ENCODE measurements around the gene PRRX1.

PRRX1 gene

DNA sequence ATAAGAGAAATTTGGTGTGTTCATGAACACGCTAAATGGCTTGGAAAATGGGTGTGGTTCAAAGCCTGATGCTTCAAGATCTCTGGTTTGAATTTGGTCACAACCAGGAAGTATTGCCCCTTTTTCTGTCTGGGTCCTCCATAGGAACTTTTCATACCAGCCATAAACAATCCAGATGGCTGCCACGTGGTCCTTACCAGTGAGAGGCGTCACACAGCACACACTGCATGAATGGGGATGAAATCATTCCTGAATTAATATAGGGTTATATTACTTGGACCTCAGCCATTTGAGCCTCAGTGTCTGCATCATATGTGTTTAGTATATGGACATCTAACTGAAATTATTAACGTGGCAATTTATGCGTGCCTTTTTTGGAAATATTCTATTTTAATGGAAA is 64.0 kb downstream of the PRRX1 start:
- H3K9me3 ChIP-seq (ENCODE audit: control insufficient read depth, insufficient read depth, low read depth, low read length): no peaks in the 10 kb centered on the region
- H3K9ac ChIP-seq (ENCODE audit: low read length): no peak overlapping the region
- H3K4me1 ChIP-seq (ENCODE audit: control insufficient read depth, insufficient read depth, low read length): no peaks in the 10 kb centered on the region
- H3K36me3 ChIP-seq (ENCODE audit: control insufficient read depth, insufficient read depth, low read length): no peaks in the 10 kb centered on the region
- H3K27ac ChIP-seq (ENCODE audit: low read depth, low read length): no peak overlapping the region
- no peaks in the 10 kb centered on the region for H3K27me3 ChIP-seq (ENCODE audit: control insufficient read depth, insufficient read depth, low read length)
- H3K4me3 ChIP-seq (ENCODE audit: low read depth, low read length): no peak overlapping the region

DNA sequence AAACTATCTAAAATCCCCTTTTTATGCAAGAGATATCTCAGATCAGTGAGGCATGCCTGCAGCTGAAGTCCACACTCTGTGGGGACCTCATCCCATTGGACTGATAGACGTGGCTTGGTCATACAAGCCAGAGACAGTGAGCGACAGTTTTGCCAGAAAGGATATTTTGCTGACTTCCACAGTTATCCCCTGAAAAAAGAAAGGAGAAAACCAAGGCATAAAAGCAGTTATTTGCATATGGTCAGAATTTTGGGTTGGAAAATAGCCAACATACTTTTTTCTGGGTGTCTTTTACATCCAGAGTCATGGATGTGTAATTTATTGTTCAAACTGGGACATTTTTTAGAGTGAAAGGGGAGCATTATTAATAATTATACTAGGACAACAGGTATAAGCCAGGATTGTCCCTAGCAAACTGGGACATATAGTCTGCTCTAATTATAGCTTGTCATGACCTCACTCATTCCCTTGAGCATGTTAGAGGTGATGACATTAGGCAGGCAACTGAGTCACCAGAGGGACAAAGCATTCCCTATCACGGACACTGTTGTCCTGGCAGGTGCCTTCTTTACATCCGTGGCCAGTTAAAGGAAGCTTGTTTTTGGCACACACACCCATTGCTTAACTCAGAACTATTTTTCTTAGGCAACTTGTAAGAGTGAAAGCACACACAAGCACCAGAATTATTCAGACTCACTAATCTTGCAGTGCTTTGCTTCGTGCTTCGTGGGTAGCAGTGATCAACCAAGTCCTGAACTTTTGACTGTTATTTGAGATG is 65.5 kb downstream of the PRRX1 start:
- no peaks in the 10 kb centered on the region for H3K36me3 ChIP-seq (ENCODE audit: control insufficient read depth, insufficient read depth, low read length)
- no peak overlapping the region for H3K27ac ChIP-seq (ENCODE audit: low read depth, low read length)
- no peak overlapping the region for H3K9ac ChIP-seq (ENCODE audit: low read length)
- no peaks in the 10 kb centered on the region for H3K27me3 ChIP-seq (ENCODE audit: control insufficient read depth, insufficient read depth, low read length)
- no peaks in the 10 kb centered on the region for H3K9me3 ChIP-seq (ENCODE audit: control insufficient read depth, insufficient read depth, low read depth, low read length)
- no peak overlapping the region for H3K4me3 ChIP-seq (ENCODE audit: low read depth, low read length)
- no peaks in the 10 kb centered on the region for H3K4me1 ChIP-seq (ENCODE audit: control insufficient read depth, insufficient read depth, low read length)

DNA sequence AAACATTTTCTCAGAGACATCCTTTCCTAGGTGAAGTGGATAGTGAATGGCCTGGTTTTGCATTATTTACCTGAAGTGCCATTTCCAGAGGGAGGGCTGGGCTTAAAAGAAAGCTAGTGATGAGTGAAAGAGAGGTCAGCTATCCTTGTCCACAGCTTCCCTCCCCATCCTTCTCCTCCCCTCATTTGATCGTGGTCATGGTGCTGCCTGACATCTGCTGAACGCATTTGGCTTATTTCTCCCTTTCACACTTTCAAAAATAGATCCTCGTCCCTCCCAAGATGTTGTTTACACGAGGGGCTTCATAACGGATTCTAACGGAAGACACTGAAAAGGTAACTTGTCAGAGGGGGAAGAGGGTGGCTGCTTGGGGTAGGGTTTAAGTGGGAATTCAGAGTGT is 66.1 kb downstream of the PRRX1 start:
- Histone ChIP-seq H3K4me1 (ENCODE audit: control insufficient read depth, insufficient read depth, low read length) (no peaks in the 10 kb centered on the region), H3K36me3 (ENCODE audit: control insufficient read depth, insufficient read depth, low read length) (no peaks in the 10 kb centered on the region), H3K9ac (ENCODE audit: low read length) (no peak overlapping the region), H3K4me3 (ENCODE audit: low read depth, low read length) (no peak overlapping the region), H3K27me3 (ENCODE audit: control insufficient read depth, insufficient read depth, low read length) (no peaks in the 10 kb centered on the region), H3K27ac (ENCODE audit: low read depth, low read length) (no peak overlapping the region), H3K9me3 (ENCODE audit: control insufficient read depth, insufficient read depth, low read depth, low read length) (no peaks in the 10 kb centered on the region)

DNA sequence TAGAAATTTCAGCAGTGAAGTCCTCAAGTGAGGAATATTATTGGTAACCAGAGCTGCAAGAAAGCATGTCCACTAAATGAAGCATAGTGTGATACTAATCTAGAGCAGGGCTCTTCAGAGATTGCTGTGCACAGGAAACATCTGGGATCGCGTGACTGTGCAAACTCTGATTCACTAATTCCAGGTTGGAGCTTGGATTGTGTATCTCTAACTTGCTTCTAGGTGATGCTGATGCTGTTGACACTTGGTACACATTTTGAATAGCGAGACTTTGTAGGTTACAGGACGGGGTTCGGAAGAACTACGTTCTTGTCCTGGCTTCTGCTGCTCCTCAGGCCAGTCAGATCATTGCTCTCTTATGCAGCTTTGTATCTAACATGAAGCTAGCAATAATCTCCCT is 66.5 kb downstream of the PRRX1 start:
- H3K27me3 ChIP-seq (ENCODE audit: control insufficient read depth, insufficient read depth, low read length): no peaks in the 10 kb centered on the region
- H3K27ac ChIP-seq (ENCODE audit: low read depth, low read length): no peak overlapping the region
- no peak overlapping the region for H3K9ac ChIP-seq (ENCODE audit: low read length)
- H3K4me1 ChIP-seq (ENCODE audit: control insufficient read depth, insufficient read depth, low read length): no peaks in the 10 kb centered on the region
- H3K4me3 ChIP-seq (ENCODE audit: low read depth, low read length): no peak overlapping the region
- H3K9me3 ChIP-seq (ENCODE audit: control insufficient read depth, insufficient read depth, low read depth, low read length): no peaks in the 10 kb centered on the region
- H3K36me3 ChIP-seq (ENCODE audit: control insufficient read depth, insufficient read depth, low read length): no peaks in the 10 kb centered on the region

DNA sequence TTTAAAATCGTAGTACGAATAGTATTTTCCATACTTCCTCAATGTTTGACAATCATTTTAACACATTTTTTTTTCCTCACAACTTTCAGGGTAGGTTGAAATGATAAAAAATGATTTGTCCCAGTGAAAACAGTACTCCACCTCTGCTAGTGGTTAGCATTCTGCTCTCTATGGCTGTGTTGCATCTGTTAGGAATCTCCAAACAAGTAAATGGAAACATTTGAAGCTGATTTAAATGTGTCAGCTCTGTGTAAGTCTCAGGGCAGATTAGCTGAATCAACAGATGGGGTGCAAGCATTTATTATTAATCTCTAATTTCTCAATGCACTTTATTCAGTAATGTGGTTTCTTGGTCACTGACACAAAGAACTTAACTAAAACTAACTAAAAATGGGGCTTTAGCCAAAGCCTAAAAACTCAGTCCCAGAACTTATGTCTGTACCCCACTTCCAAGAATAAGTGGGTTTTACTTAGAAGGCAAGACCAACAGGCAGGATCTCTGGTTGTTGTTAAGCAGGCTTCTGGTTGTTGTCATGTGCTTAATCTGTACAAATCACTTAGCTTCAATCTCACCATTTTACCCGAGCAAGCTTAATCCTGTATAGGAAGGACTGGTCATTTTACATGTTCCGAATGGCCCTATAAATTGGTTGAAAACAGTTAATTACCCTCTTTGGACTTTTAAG is 67.8 kb downstream of the PRRX1 start:
- Histone ChIP-seq H3K4me1 (ENCODE audit: control insufficient read depth, insufficient read depth, low read length) (no peaks in the 10 kb centered on the region), H3K27me3 (ENCODE audit: control insufficient read depth, insufficient read depth, low read length) (no peaks in the 10 kb centered on the region), H3K27ac (ENCODE audit: low read depth, low read length) (no peak overlapping the region), H3K36me3 (ENCODE audit: control insufficient read depth, insufficient read depth, low read length) (no peaks in the 10 kb centered on the region), H3K9me3 (ENCODE audit: control insufficient read depth, insufficient read depth, low read depth, low read length) (no peaks in the 10 kb centered on the region), H3K9ac (ENCODE audit: low read length) (no peak overlapping the region), H3K4me3 (ENCODE audit: low read depth, low read length) (no peak overlapping the region)

DNA sequence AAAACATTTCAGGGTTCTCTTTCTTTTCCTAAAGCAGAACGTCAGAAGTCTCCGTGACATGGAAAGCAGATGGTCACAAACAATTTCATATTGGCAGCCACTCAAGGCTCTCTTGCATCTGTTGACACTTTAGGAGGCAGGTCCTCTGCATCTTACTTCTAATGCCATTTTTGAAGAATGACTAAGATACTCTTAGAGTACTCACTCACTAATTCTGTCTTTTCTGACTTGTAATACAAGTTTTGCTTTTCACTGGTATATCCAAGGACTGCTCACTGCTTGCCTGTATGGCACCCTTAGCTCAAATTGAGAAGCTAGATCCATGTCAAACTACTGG is 68.3 kb downstream of the PRRX1 start:
- no peak overlapping the region for H3K27ac ChIP-seq (ENCODE audit: low read depth, low read length)
- H3K4me3 ChIP-seq (ENCODE audit: low read depth, low read length): no peak overlapping the region
- no peaks in the 10 kb centered on the region for H3K27me3 ChIP-seq (ENCODE audit: control insufficient read depth, insufficient read depth, low read length)
- no peak overlapping the region for H3K9ac ChIP-seq (ENCODE audit: low read length)
- H3K36me3 ChIP-seq (ENCODE audit: control insufficient read depth, insufficient read depth, low read length): no peaks in the 10 kb centered on the region
- no peaks in the 10 kb centered on the region for H3K9me3 ChIP-seq (ENCODE audit: control insufficient read depth, insufficient read depth, low read depth, low read length)
- no peaks in the 10 kb centered on the region for H3K4me1 ChIP-seq (ENCODE audit: control insufficient read depth, insufficient read depth, low read length)

DNA sequence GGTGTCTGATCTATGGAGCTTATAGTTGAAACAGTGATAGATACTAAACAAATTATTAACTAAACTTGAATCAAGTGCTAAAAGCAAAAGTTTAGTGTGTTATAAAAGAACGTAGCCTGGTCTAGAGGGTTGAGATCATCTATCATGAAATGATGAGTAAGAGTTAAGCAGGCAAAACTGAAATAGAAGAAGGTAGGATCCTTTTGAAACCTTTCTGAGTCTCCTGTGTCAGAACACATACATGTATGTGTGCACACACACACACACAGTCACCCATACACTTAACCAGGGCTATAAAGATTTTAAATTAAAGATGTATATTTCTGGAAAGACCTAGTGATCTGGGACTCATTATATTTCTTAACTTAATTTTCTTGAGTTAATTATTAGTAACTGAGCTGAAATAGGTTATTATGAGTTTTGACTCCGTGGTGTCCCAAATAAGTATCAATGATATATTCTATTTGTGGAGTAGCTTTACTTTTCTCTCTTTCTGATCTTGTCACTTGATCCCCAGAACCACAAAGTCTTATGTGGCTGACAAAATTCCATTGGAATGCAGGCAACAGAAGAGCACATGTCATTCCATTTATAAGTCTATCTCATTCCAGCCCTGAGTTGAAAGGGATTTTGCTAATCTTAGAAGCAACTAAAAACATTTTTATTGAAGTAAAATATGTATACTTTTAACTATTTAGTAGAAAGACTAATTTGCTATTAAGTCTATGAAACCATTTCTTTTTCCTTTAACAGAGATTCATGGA is 70.7 kb downstream of the PRRX1 start:
- Histone ChIP-seq H3K9ac (ENCODE audit: low read length) (no peak overlapping the region), H3K9me3 (ENCODE audit: control insufficient read depth, insufficient read depth, low read depth, low read length) (no peaks in the 10 kb centered on the region), H3K27me3 (ENCODE audit: control insufficient read depth, insufficient read depth, low read length) (no peaks in the 10 kb centered on the region), H3K4me1 (ENCODE audit: control insufficient read depth, insufficient read depth, low read length) (no peaks in the 10 kb centered on the region), H3K36me3 (ENCODE audit: control insufficient read depth, insufficient read depth, low read length) (no peaks in the 10 kb centered on the region), H3K27ac (ENCODE audit: low read depth, low read length) (no peak overlapping the region), H3K4me3 (ENCODE audit: low read depth, low read length) (no peak overlapping the region)

DNA sequence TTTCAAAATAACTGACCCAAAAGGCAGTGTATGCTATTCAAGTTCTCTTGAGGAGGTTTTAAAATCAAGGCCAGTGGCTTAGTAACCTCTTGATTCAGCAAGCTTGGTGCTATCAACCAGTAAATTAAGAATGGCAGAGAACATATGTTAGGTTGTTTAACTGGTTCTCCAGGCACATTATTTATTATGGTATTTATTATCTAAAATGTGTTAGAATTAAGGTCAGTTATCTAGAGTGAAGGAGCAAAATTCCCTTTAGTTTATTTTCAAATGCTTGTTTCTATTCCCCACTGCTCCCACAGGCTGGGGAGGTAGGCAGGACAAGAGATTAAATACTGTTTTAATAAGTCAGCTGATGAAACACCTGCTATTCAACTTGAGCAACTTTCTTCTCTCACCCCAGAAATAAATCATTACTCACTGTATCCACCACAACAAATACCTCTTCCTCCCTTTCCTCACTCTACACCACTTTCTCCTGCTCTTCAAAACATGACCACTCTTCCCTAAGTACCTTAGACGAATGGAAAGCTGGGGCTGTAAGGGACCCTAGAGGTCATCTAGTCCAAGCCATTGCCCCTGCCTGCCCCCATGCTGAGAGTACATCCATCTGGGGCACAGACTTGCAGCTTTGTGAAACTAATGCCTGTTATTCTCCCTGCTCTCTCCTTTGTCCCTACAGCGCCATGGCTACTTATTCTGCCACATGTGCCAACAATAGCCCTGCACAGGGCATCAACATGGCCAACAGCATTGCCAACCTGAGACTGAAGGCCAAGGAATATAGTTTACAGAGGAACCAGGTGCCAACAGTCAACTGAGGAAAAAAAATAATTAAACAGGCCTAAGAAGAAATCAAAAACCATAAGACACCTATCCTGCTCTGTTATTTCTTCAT is 71.7 kb downstream of the PRRX1 start:
- no peaks in the 10 kb centered on the region for H3K27me3 ChIP-seq (ENCODE audit: control insufficient read depth, insufficient read depth, low read length)
- no peak overlapping the region for H3K9ac ChIP-seq (ENCODE audit: low read length)
- H3K27ac ChIP-seq (ENCODE audit: low read depth, low read length): no peak overlapping the region
- no peaks in the 10 kb centered on the region for H3K4me1 ChIP-seq (ENCODE audit: control insufficient read depth, insufficient read depth, low read length)
- no peaks in the 10 kb centered on the region for H3K9me3 ChIP-seq (ENCODE audit: control insufficient read depth, insufficient read depth, low read depth, low read length)
- no peaks in the 10 kb centered on the region for H3K36me3 ChIP-seq (ENCODE audit: control insufficient read depth, insufficient read depth, low read length)
- H3K4me3 ChIP-seq (ENCODE audit: low read depth, low read length): no peak overlapping the region

DNA sequence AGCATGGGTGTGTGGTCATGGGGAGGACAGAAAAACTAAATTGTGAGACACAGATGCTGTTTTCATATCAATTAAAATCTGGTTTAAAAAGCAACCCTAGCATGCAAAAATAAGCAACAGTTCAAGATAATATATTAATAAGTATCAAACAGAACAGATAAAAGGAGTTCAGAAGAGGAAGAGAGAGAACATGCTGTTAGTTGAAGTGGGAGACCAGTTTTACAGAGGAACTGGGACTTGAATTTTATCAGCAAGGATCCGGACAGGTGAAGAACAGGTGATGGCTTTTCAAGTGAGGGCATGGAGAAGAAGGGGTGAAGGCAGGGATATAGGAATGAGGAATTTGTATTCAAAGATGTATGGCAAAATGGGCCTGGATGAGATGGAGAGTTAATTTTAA is 75.9 kb downstream of the PRRX1 start:
- Histone ChIP-seq H3K9ac (ENCODE audit: low read length) (no peak overlapping the region), H3K4me1 (ENCODE audit: control insufficient read depth, insufficient read depth, low read length) (no peaks in the 10 kb centered on the region), H3K4me3 (ENCODE audit: low read depth, low read length) (no peak overlapping the region), H3K27me3 (ENCODE audit: control insufficient read depth, insufficient read depth, low read length) (no peaks in the 10 kb centered on the region), H3K9me3 (ENCODE audit: control insufficient read depth, insufficient read depth, low read depth, low read length) (peaks cover 17% of the 10 kb centered on the region), H3K27ac (ENCODE audit: low read depth, low read length) (no peak overlapping the region), H3K36me3 (ENCODE audit: control insufficient read depth, insufficient read depth, low read length) (no peaks in the 10 kb centered on the region)

DNA sequence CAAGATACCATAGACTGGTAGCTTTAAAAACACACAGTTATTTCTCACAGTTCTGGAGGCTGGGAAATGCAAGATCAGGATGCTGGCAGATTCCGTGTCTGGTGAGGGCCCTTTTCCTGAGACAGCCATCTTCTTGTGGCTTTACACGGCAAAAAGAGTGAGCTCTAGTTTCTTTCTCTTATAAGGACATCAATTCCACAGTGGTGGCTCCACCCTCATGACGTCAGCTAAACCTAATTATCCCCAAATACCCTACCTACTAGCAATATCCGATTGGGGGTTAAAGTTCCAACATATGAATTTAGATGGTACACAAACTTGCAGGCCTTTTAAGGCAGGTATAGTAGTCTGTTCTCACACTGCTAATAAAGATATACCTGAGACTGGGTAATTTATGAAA is 77.7 kb downstream of the PRRX1 start:
- Histone ChIP-seq H3K4me3 (ENCODE audit: low read depth, low read length) (no peak overlapping the region), H3K36me3 (ENCODE audit: control insufficient read depth, insufficient read depth, low read length) (no peaks in the 10 kb centered on the region), H3K9me3 (ENCODE audit: control insufficient read depth, insufficient read depth, low read depth, low read length) (peaks cover 17% of the 10 kb centered on the region), H3K4me1 (ENCODE audit: control insufficient read depth, insufficient read depth, low read length) (no peaks in the 10 kb centered on the region), H3K9ac (ENCODE audit: low read length) (no peak overlapping the region), H3K27ac (ENCODE audit: low read depth, low read length) (no peak overlapping the region), H3K27me3 (ENCODE audit: control insufficient read depth, insufficient read depth, low read length) (no peaks in the 10 kb centered on the region)
